IMR-90 (cell line): ENCODE data around the gene HMGN4. TPM values are rescaled to one million over a fixed set of nuclear protein-coding genes. Genes with fewer than 3 reads are reported as not detected.

Experiments used
- ATAC-seq: fragments of 200-7000 bp; cut with Tn5 transposase; 2 replicates; pipeline ENCODE4 v1.9.1; 2020; ENCODE audit warnings: low read depth, mild to moderate bottlenecking, moderate library complexity
- BruUV-seq: library from RNA; stranded (reverse); fragments of 400-500 nt; replicated peaks from 2 replicates; lab custom pipeline; 2021; lab: Mats Ljungman, UMichigan
- CTCF ChIA-PET: fragments of 300-600 bp; formaldehyde crosslinking; extraction: SDS; loops from one replicate; lab custom pipeline; 2021; ENCODE audit warnings: antibody characterized with exemption; lab: Yijun Ruan, JAX
- POLR2A ChIA-PET: fragments of 300-600 bp; sonication (Branson Sonifier 250); formaldehyde crosslinking; loops from one replicate; lab custom pipeline; 2022; ENCODE audit warnings: antibody characterized with exemption; ENCODE audit not compliant: unreplicated experiment; lab: Charles Lee
- DNase-seq: peaks from one replicate; pipeline ENCODE4 v3.0.0; 2013
- H2AFZ ChIP-seq: replicated peaks from 2 replicates; pipeline ENCODE3; 2013; ENCODE audit warnings: low read length, mild to moderate bottlenecking; ENCODE audit not compliant: poor library complexity
- H2AK5ac ChIP-seq: 2 replicates; pipeline ENCODE4 v1.6.1; 2013; ENCODE audit warnings: low read depth, low read length, inconsistent platforms
- H2AK9ac ChIP-seq: replicated peaks from 2 replicates; pipeline ENCODE3; 2013; ENCODE audit warnings: mild to moderate bottlenecking, low read depth, low read length, moderate library complexity; ENCODE audit not compliant: poor library complexity
- H2BK120ac ChIP-seq: 2 replicates; pipeline ENCODE4 v1.6.1; 2013; ENCODE audit warnings: low read depth, low read length, inconsistent platforms
- H2BK15ac ChIP-seq: 3 replicates; pipeline ENCODE4 v1.6.1; 2013; ENCODE audit warnings: low read depth, low read length, inconsistent platforms
- H2BK20ac ChIP-seq: 2 replicates; pipeline ENCODE4 v1.6.1; 2013; ENCODE audit warnings: low read depth, mild to moderate bottlenecking, inconsistent platforms, low read length, moderate library complexity
- H2BK5ac ChIP-seq: 2 replicates; pipeline ENCODE4 v1.6.1; 2013; ENCODE audit warnings: mild to moderate bottlenecking, low read depth, low read length, inconsistent platforms; ENCODE audit not compliant: poor library complexity, severe bottlenecking
- H3K14ac ChIP-seq: replicated peaks from 2 replicates; pipeline ENCODE4 v1.6.1; 2013; ENCODE audit warnings: low read depth, low read length, inconsistent platforms
- H3K18ac ChIP-seq: 2 replicates; pipeline ENCODE4 v1.6.1; 2013; ENCODE audit warnings: low read depth, low read length, control low read depth
- H3K23ac ChIP-seq: 2 replicates; pipeline ENCODE4 v1.6.1; 2013; ENCODE audit warnings: low read depth, low read length, inconsistent platforms
- H3K27ac ChIP-seq: 2 replicates; pipeline ENCODE4 v1.5.1; 2013; ENCODE audit warnings: mild to moderate bottlenecking, control low read depth, low read length; ENCODE audit not compliant: insufficient read depth
- H3K27me3 ChIP-seq: 2 replicates; pipeline ENCODE4 v1.6.1; 2013; ENCODE audit warnings: low read length; ENCODE audit not compliant: control insufficient read depth, insufficient read depth
- H3K36me3 ChIP-seq: 2 replicates; pipeline ENCODE4 v1.6.1; 2013; ENCODE audit warnings: low read length, mixed read lengths; ENCODE audit not compliant: control insufficient read depth, insufficient read depth
- H3K4ac ChIP-seq: 2 replicates; pipeline ENCODE4 v1.6.1; 2013; ENCODE audit warnings: low read depth, low read length, inconsistent platforms
- H3K4me1 ChIP-seq: 2 replicates; pipeline ENCODE4 v1.6.1; 2013; ENCODE audit warnings: low read length, mixed read lengths; ENCODE audit not compliant: control insufficient read depth, insufficient read depth
- H3K4me2 ChIP-seq: 2 replicates; pipeline ENCODE4 v1.6.1; 2013; ENCODE audit warnings: low read depth, mild to moderate bottlenecking, control low read depth, low read length, moderate library complexity
- H3K4me3 ChIP-seq: 2 replicates; pipeline ENCODE4 v1.5.1; 2013; ENCODE audit warnings: low read depth, mild to moderate bottlenecking, control low read depth, low read length, moderate library complexity; ENCODE audit not compliant: insufficient read depth
- H3K56ac ChIP-seq: 2 replicates; pipeline ENCODE4 v1.6.1; 2013; ENCODE audit warnings: low read length, inconsistent platforms; ENCODE audit not compliant: insufficient read depth; ENCODE audit errors: extremely low read depth
- H3K79me1 ChIP-seq, 2 experiments: 2 replicates each; pipeline ENCODE4 v1.6.1; 2013; ENCODE audit warnings: low read length in 2 of 2, inconsistent platforms in 1 of 2, low read depth in 1 of 2
- H3K9ac ChIP-seq: 2 replicates; pipeline ENCODE4 v1.6.1; 2013; ENCODE audit warnings: low read depth, low read length, control low read depth
- H3K9me1 ChIP-seq: 2 replicates; pipeline ENCODE4 v1.6.1; 2013; ENCODE audit warnings: low read length, inconsistent platforms; ENCODE audit not compliant: insufficient read depth
- H3K9me3 ChIP-seq: 2 replicates; pipeline ENCODE4 v1.6.1; 2013; ENCODE audit warnings: low read length; ENCODE audit not compliant: control insufficient read depth, insufficient read depth
- H4K20me1 ChIP-seq: 2 replicates; pipeline ENCODE4 v1.6.1; 2013; ENCODE audit warnings: low read length, inconsistent platforms; ENCODE audit not compliant: insufficient read depth
- H4K5ac ChIP-seq: 2 replicates; pipeline ENCODE4 v1.6.1; 2013; ENCODE audit warnings: mild to moderate bottlenecking, low read depth, low read length, control low read depth
- H4K8ac ChIP-seq, 2 experiments: 2 replicates each; pipeline ENCODE4 v1.6.1; 2013; ENCODE audit warnings: low read depth in 2 of 2, low read length in 2 of 2, control low read depth in 1 of 2, inconsistent platforms in 1 of 2
- H4K91ac ChIP-seq: 2 replicates; pipeline ENCODE4 v1.6.1; 2013; ENCODE audit warnings: low read depth, low read length, inconsistent platforms; ENCODE audit not compliant: insufficient read depth
- CEBPB ChIP-seq: IDR thresholded peaks from 2 replicates; pipeline ENCODE4 v1.6.1; 2012; ENCODE audit warnings: low read depth, low read length, improper control_type of control experiment
- NFE2L2 ChIP-seq: fragments of 150-350 bp; IDR thresholded peaks from 2 replicates; pipeline ENCODE4 v1.6.1; 2016; ENCODE audit warnings: low read depth, mild to moderate bottlenecking, low read length
- POLR2A ChIP-seq: IDR thresholded peaks from 2 replicates; pipeline ENCODE4 v1.6.1; 2012; ENCODE audit warnings: mild to moderate bottlenecking, low read depth, low read length
- RCOR1 ChIP-seq: IDR thresholded peaks from 2 replicates; pipeline ENCODE4 v1.6.1; 2012; ENCODE audit warnings: mild to moderate bottlenecking, low read length, improper control_type of control experiment; ENCODE audit not compliant: insufficient replicate concordance
- RFX5 ChIP-seq: IDR thresholded peaks from 2 replicates; pipeline ENCODE4 v1.8.0; 2012; ENCODE audit warnings: low read depth, mild to moderate bottlenecking, low read length, moderate library complexity
- SMC3 ChIP-seq: fragments of 150-350 bp; IDR thresholded peaks from 2 replicates; pipeline ENCODE4 v1.6.1; 2016; ENCODE audit warnings: low read depth, mild to moderate bottlenecking, antibody characterized with exemption, low read length, moderate library complexity
- WGBS, 2 experiments: methylation state at CpG; one replicate each; pipeline versions ENCODE4 v1.1.5 to v1.1.7; 2013; ENCODE audit warnings: missing lambda C conversion rate in 2 of 2; ENCODE audit not compliant: insufficient read length in 1 of 2; ENCODE audit errors: extremely low coverage in 2 of 2; 5-methylcytosine and 5-hydroxymethylcytosine counted together
- dilution Hi-C: fragments of 300-500 bp; cut with HindIII; formaldehyde crosslinking; loops from one replicate; pipeline ENCODE4 v1.14.3; 2018; ENCODE audit warnings: low sequenced_read_pairs; ENCODE audit not compliant: unreplicated experiment
- in situ Hi-C: fragments of 300-500 bp; cut with MboI; formaldehyde crosslinking; loops from 3 replicates; pipeline ENCODE4 v1.14.3; 2019; ENCODE audit warnings: low sequenced_read_pairs, inconsistent platforms, mixed read lengths
- intact Hi-C: fragments of 100-400 bp; cut with micrococcal nuclease; formaldehyde crosslinking; loops from 2 replicates; pipeline ENCODE4 v1.10.0; 2022
- polyA plus RNA-seq, 3 experiments: library from polyadenylated mRNA; depleted of rRNA; stranded (reverse); fragments of >200 nt; gene quantifications; 2 replicates each; pipeline ENCODE4 v1.2.3, GENCODE V29; 2012; ENCODE audit warnings: low replicate concordance in 1 of 3
- total RNA-seq: library from RNA; depleted of rRNA; stranded (reverse); fragments of >200 nt; gene quantifications from 2 replicates; pipeline ENCODE4 v1.2.3, GENCODE V29; 2012
- TF ChIP-seq, protein P1 (sequence below): fragments of 150-350 bp; IDR thresholded peaks from 2 replicates; pipeline ENCODE4 v1.6.1; 2017; ENCODE audit warnings: mild to moderate bottlenecking, antibody characterized with exemption, low read length, low read depth
- TF ChIP-seq, protein P2 (sequence below): conservative IDR thresholded peaks from 2 replicates; pipeline ENCODE4 v1.5.1; 2012; ENCODE audit warnings: mild to moderate bottlenecking, low read depth, low read length, improper control_type of control experiment

The HMGN4 gene
- total and polyA plus RNA-seq, 2 of the 4 experiments (the other 2 are of a cell fraction), result 46.4 to 50.2 TPM

DNA sequence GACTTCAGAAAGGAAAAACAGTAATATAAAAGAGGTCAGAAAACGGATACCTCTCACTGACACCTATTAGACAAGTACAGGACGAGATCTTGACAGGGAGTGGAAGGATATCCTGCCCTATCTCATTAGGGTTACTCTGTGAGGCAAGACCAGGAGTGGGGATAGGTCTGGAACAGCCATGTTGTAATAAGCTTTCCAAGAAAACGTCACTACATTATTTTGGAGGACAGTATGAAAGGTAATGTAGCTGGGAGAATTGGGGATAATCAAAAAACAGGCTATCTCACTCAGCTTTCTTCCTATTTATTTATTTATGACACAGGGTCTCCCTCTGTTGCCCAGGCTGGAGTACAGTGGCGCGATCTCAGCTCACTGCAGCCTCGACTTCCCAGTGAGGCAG, 25.3 kb downstream of the HMGN4 start:
- no peak for ATAC-seq
- dilution Hi-C loops (no loop called here), in situ Hi-C loops (no loop called here)

More for the DNA sequence above, 25.3 kb downstream of the HMGN4 start:
- no peak for DNase-seq
- BruUV-seq, result no TSS peak
- no peak for TF ChIP-seq NFE2L2
- TF ChIP-seq, protein P1, sequence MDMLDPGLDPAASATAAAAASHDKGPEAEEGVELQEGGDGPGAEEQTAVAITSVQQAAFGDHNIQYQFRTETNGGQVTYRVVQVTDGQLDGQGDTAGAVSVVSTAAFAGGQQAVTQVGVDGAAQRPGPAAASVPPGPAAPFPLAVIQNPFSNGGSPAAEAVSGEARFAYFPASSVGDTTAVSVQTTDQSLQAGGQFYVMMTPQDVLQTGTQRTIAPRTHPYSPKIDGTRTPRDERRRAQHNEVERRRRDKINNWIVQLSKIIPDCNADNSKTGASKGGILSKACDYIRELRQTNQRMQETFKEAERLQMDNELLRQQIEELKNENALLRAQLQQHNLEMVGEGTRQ, result no peak
- no peak for TF ChIP-seq POLR2A
- TF ChIP-seq, protein P2, sequence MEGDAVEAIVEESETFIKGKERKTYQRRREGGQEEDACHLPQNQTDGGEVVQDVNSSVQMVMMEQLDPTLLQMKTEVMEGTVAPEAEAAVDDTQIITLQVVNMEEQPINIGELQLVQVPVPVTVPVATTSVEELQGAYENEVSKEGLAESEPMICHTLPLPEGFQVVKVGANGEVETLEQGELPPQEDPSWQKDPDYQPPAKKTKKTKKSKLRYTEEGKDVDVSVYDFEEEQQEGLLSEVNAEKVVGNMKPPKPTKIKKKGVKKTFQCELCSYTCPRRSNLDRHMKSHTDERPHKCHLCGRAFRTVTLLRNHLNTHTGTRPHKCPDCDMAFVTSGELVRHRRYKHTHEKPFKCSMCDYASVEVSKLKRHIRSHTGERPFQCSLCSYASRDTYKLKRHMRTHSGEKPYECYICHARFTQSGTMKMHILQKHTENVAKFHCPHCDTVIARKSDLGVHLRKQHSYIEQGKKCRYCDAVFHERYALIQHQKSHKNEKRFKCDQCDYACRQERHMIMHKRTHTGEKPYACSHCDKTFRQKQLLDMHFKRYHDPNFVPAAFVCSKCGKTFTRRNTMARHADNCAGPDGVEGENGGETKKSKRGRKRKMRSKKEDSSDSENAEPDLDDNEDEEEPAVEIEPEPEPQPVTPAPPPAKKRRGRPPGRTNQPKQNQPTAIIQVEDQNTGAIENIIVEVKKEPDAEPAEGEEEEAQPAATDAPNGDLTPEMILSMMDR, result no peak
- TF ChIP-seq CEBPB, result no peak
- TF ChIP-seq SMC3, result no peak
- TF ChIP-seq RCOR1, result no peak
- TF ChIP-seq RFX5, result no peak
- no peak overlapping the region for H3K23ac ChIP-seq
- H3K4me2 ChIP-seq, result no peak overlapping the region
- no peaks in the 10 kb centered on the region for H3K36me3 ChIP-seq
- no peak overlapping the region for H3K4me3 ChIP-seq
- H2BK120ac ChIP-seq, result no peak overlapping the region
- H3K9me1 ChIP-seq, result no peaks in the 10 kb centered on the region
- H3K79me1 ChIP-seq, result no peaks in the 10 kb centered on the region
- H2AK5ac ChIP-seq, result no peak overlapping the region
- no peak overlapping the region for H3K27ac ChIP-seq
- H3K4me1 ChIP-seq, result no peaks in the 10 kb centered on the region
- no peak overlapping the region for H2AK9ac ChIP-seq
- H2BK5ac ChIP-seq, result no peak overlapping the region
- no peak overlapping the region for H4K5ac ChIP-seq
- no peak overlapping the region for H2BK15ac ChIP-seq
- H3K56ac ChIP-seq, result no peak overlapping the region
- ChIA-PET POLR2A (no interaction called here), CTCF (no interaction called here)
- H2AFZ ChIP-seq, result no peak overlapping the region
- H3K14ac ChIP-seq, result no peak overlapping the region
- H4K91ac ChIP-seq, result no peak overlapping the region
- H3K9ac ChIP-seq, result no peak overlapping the region
- no peak overlapping the region for H4K8ac ChIP-seq
- 87% methylated on average over 3 of the region's 6 CpGs; no CpG with 5 or more reads in 1 of the 2 experiments for WGBS, 2 experiments
- no peak overlapping the region for H3K4ac ChIP-seq
- intact Hi-C loops, result no loop called here
- no peak overlapping the region for H2BK20ac ChIP-seq
- H4K20me1 ChIP-seq, result no peaks in the 10 kb centered on the region
- H3K27me3 ChIP-seq, result no peaks in the 10 kb centered on the region
- H3K18ac ChIP-seq, result no peak overlapping the region
- H3K9me3 ChIP-seq, result no peaks in the 10 kb centered on the region
